Measurements from ENCODE around the gene HLCS.
"Not testable (repeated sequence)": the region's sequence is repeated elsewhere in the genome, so short reads cannot be mapped to it uniquely, and the experiment has no call there.

Gene HLCS

GRCh38 chr21:36966066-36966820 is at the start of gene HLCS:
Gene HLCS, minus strand, starts transcription at chr21:36966669. Its CDS starts 31 bp downstream, at chr21:36966638.
- no peak for DNase-seq (ENCODE audit: low read depth)

GRCh38 chr21:37009740-37010341 is 43.4 kb upstream of the HLCS start:
- peak; percentile 78 for DNase-seq (ENCODE audit: low read depth)

GRCh38 chr21:37008724-37009123 is 42.3 kb upstream of the HLCS start:
- DNase-seq (ENCODE audit: low read depth): no peak

GRCh38 chr21:37006486-37007291 is 40.2 kb upstream of the HLCS start, which contains the start of gene RIPPLY3:
Gene RIPPLY3, plus strand, starts transcription at chr21:37006702. Its CDS starts 71 bp downstream, at chr21:37006773.
- peak; percentile 11 for DNase-seq (ENCODE audit: low read depth)

GRCh38 chr21:37005548-37006485 is 39.3 kb upstream of the HLCS start:
- DNase-seq (ENCODE audit: low read depth): no peak

- not testable (repeated sequence) for DNase-seq (ENCODE audit: low read depth)
These were observed 37.4 kb upstream of the HLCS start for GRCh38 chr21:37003917-37004316.

GRCh38 chr21:37002851-37003250 is 36.4 kb upstream of the HLCS start:
- not testable (repeated sequence) for DNase-seq (ENCODE audit: low read depth)

- DNase-seq (ENCODE audit: low read depth): no peak
These were observed 35.0 kb upstream of the HLCS start for GRCh38 chr21:37001441-37001840.

- peak; percentile 6 for DNase-seq (ENCODE audit: low read depth)
These were observed 33.9 kb upstream of the HLCS start for GRCh38 chr21:37000381-37000780.

- DNase-seq (ENCODE audit: low read depth): no peak
These were observed 32.8 kb upstream of the HLCS start for GRCh38 chr21:36999131-36999898.

GRCh38 chr21:36995285-36995684 is 28.8 kb upstream of the HLCS start:
- not testable (repeated sequence) for DNase-seq (ENCODE audit: low read depth)

GRCh38 chr21:36994501-36995158 is 28.2 kb upstream of the HLCS start:
- DNase-seq (ENCODE audit: low read depth): no peak

GRCh38 chr21:36992671-36993070 is 26.2 kb upstream of the HLCS start:
- DNase-seq (ENCODE audit: low read depth): no peak

- DNase-seq (ENCODE audit: low read depth): no peak
These were observed 24.2 kb upstream of the HLCS start for GRCh38 chr21:36990508-36991205.

GRCh38 chr21:36989699-36990507 is 23.4 kb upstream of the HLCS start:
- DNase-seq (ENCODE audit: low read depth): peak; percentile 88

- not testable (repeated sequence) for DNase-seq (ENCODE audit: low read depth)
These were observed 22.8 kb upstream of the HLCS start for GRCh38 chr21:36989199-36989698.

GRCh38 chr21:36988536-36988935 is 22.1 kb upstream of the HLCS start:
- DNase-seq (ENCODE audit: low read depth): no peak

- no peak for DNase-seq (ENCODE audit: low read depth)
These were observed 21.4 kb upstream of the HLCS start for GRCh38 chr21:36987845-36988244.
